GM19023 (cell line): Measurements from ENCODE around the gene SLC46A1.

Source experiments
- ATAC-seq: cut with Tn5 transposase; IDR thresholded peaks from one replicate; pipeline ENCODE4 v1.9.1; 2021; ENCODE audit warnings: mild to moderate bottlenecking, moderate library complexity; ENCODE audit not compliant: unreplicated experiment

The SLC46A1 gene

GRCh38 chr17:28384281-28385036 lies 21.6 kb downstream of the SLC46A1 start:
- ATAC-seq = peak; percentile 81

GRCh38 chr17:28381141-28381825 lies 24.7 kb downstream of the SLC46A1 start:
- ATAC-seq = no peak

GRCh38 chr17:28379814-28380801 lies 25.9 kb downstream of the SLC46A1 start:
- no peak for ATAC-seq

- ATAC-seq = no peak
These were observed 33.1 kb downstream of the SLC46A1 start for GRCh38 chr17:28372945-28373274.

- no peak for ATAC-seq
These were observed 33.6 kb downstream of the SLC46A1 start for GRCh38 chr17:28372203-28372944.

GRCh38 chr17:28371245-28372202 lies 34.5 kb downstream of the SLC46A1 start, which contains the start of gene SARM1:
Gene SARM1 (plus strand): TSS chr17:28371694. CDS start chr17:28372033, 339 bp downstream.
- ATAC-seq = peak; percentile 85

GRCh38 chr17:28370744-28371103 lies 35.3 kb downstream of the SLC46A1 start:
- ATAC-seq = no peak

GRCh38 chr17:28370035-28370743 lies 35.8 kb downstream of the SLC46A1 start, which contains the start of gene VTN:
Gene VTN (minus strand): TSS chr17:28370307. CDS start chr17:28370203, 104 bp downstream.
- ATAC-seq = no peak

GRCh38 chr17:28369684-28370034 lies 36.4 kb downstream of the SLC46A1 start:
- no peak for ATAC-seq

- no peak for ATAC-seq
These were observed 36.9 kb downstream of the SLC46A1 start for GRCh38 chr17:28368915-28369683.

GRCh38 chr17:28368306-28368831 lies 37.6 kb downstream of the SLC46A1 start:
- ATAC-seq = no peak

GRCh38 chr17:28367641-28368305 lies 38.2 kb downstream of the SLC46A1 start:
- ATAC-seq = no peak

- no peak for ATAC-seq
These were observed 39.4 kb downstream of the SLC46A1 start for GRCh38 chr17:28366605-28367004.

- no peak for ATAC-seq
These were observed 40.5 kb downstream of the SLC46A1 start for GRCh38 chr17:28365487-28365886.

- no peak for ATAC-seq
These were observed 41.2 kb downstream of the SLC46A1 start, which contains the start of gene SEBOX for GRCh38 chr17:28364665-28365363. Gene SEBOX (minus strand): TSS chr17:28365199. CDS start chr17:28365151, 48 bp downstream.
